Measurements from ENCODE around the gene CUEDC1. TPM values are rescaled to one million over a fixed set of nuclear protein-coding genes. Genes with fewer than 3 reads are reported as not detected.
A peak's percentile ranks its signal among the peaks of the same experiment; 100 is the strongest.

CUEDC1 gene
- total RNA-seq, 4 donors from 2014 or later, result 30.3 to 72.2 (median 51.2) TPM

DNA sequence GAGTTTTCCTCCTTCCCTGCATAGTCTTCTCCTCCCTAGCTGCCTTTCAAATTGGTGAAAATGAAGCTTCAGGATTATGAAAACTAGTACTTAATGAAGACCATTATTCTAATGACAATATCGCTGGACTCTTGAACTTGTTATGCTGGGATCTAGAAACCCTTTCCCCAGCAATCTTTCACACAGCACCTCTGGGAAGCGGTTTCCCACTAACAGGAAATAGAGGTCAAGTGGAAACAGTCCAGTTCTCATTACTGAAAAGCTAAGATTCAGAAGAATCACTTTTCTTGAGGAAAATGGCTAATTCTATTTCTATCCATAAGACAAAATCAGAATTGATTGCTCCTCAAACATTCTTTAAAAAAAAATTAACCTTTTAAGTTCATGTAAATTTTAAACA lies 34.8 kb upstream of the CUEDC1 start:
- intact Hi-C loops (cut with DNase I), result no loop called here
- H3K9me3 ChIP-seq, result no peaks in the 10 kb centered on the region
- TF ChIP-seq POLR2A (IDR thresholded peaks at IDR 0.05; ENCODE audit: low read depth), result no peak
- no peak for TF ChIP-seq EP300 (IDR thresholded peaks at IDR 0.05)
- no peak for TF ChIP-seq POLR2AphosphoS5 (IDR thresholded peaks at IDR 0.05)
- TF ChIP-seq, protein P1, sequence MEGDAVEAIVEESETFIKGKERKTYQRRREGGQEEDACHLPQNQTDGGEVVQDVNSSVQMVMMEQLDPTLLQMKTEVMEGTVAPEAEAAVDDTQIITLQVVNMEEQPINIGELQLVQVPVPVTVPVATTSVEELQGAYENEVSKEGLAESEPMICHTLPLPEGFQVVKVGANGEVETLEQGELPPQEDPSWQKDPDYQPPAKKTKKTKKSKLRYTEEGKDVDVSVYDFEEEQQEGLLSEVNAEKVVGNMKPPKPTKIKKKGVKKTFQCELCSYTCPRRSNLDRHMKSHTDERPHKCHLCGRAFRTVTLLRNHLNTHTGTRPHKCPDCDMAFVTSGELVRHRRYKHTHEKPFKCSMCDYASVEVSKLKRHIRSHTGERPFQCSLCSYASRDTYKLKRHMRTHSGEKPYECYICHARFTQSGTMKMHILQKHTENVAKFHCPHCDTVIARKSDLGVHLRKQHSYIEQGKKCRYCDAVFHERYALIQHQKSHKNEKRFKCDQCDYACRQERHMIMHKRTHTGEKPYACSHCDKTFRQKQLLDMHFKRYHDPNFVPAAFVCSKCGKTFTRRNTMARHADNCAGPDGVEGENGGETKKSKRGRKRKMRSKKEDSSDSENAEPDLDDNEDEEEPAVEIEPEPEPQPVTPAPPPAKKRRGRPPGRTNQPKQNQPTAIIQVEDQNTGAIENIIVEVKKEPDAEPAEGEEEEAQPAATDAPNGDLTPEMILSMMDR (IDR thresholded peaks at IDR 0.05), result no peak
- no peaks in the 10 kb centered on the region for H3K27me3 ChIP-seq
- no peak for DNase-seq (ENCODE audit: extremely low spot score)
- H3K4me1 ChIP-seq, result peaks cover 38 to 58% (median 53%) of the 10 kb centered on the region in 4 donors
- H3K36me3 ChIP-seq, result no peaks in the 10 kb centered on the region
- peak overlapping the region; percentile 97 to 98 (median 98) for H3K27ac ChIP-seq (replicated peaks in 1 of 4)
- no peak overlapping the region for H3K4me3 ChIP-seq
- 84% methylated on average over 2 of the region's 2 CpGs for WGBS

DNA sequence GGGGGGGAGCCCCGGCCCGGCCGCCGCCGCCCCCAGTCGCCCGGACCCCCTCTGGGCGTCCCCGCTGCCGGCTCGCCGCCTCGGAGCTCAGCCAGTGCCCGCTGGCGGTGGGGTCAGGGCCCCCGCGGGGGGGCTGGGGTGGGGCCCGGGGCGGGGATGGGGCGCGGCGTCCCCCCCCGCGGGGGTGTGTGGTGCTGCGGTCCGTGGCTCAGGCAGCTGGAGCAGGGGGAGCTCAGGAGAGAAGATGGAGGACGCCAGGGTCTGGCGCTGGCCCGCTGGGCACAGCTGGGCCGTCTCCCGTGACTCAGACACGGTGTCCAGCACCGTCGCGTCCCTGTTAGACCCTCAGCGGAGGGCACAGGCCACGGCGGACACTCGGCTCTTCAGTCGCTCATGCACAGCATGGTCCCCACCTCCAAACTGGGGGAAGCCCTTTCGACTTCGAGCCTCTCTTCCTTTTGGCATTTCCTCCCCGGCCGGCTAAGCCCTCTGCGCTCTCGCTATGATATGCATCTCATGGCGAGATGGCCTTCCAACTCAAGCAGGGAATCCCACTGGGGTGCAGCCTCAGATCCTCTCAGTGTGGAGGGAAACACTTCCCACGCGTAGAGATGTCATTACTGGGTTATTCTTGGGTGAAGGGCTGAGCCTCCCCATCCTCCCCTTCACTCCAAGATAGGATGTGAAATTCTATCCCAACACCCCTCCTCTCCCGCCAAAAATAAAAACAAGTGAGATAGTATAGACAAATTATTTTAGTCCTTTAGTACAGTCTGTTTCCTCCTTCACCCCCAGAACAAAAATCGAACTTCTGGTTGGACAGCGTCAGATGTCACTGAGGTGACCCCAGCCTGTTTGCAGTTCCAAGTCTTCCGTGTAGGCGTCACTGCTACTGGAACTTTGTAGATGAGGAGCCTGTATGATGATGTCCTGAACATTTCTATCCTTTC lies 33.4 kb upstream of the CUEDC1 start:
- intact Hi-C loops (cut with DNase I), result loop anchor here (5.0 kb wide), 3 partner anchors 36 to 111 kb away; no protein-coding TSS in a partner anchor
- peaks cover 37 to 58% (median 53%) of the 10 kb centered on the region in 4 donors for H3K4me1 ChIP-seq
- peak; percentile 93 for DNase-seq (ENCODE audit: extremely low spot score)
- H3K27me3 ChIP-seq, result no peaks in the 10 kb centered on the region
- 3% methylated on average over 15 of the region's 54 CpGs for WGBS
- H3K36me3 ChIP-seq, result no peaks in the 10 kb centered on the region
- H3K27ac ChIP-seq (replicated peaks in 1 of 4), result peak overlapping the region; percentile 97 to 98 (median 98)
- TF ChIP-seq POLR2A (IDR thresholded peaks at IDR 0.05; ENCODE audit: low read depth) (no peak), POLR2AphosphoS5 (IDR thresholded peaks at IDR 0.05) (peak; percentile 49 to 79)
- H3K9me3 ChIP-seq, result no peaks in the 10 kb centered on the region
- H3K4me3 ChIP-seq, result peak overlapping the region; percentile 77 to 92 (median 83)

DNA sequence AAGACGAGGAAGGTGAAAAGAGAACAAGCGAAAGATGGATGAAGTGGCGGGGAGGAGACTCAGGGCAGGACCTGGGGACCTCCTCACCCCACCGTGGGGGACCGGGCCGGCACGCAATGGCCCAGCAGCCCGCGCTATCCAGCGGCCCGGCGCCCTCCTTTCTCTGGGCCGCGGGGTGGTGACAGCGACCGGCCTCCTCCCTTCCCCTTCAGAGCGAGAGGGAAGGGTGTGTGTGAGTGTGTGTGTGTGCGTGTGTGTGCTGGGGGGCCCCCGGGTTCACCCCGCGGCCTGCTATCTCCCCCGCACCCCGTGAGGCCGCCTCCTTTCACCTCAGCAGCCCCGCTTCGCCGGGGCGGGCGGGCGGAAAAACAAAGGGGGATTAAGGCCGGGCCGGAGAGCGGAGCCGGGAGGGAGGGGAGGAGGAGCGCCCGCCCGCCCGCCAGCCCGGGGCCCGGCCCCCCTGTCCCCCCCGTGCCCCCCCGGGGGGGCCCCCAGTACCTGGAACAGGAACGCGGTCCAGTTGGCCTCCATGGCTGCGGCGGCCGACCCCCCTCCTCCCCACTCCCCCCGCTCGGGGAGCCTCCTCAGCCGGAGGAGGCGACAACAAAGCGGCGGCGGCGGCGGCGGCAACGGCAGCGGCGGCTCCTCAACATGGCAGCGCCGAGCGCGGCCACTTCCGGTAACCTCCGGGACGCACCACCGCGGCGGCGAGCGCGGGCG lies 32.5 kb upstream of the CUEDC1 start, which contains the start of gene VEZF1:
TSS of gene VEZF1 (minus strand) at position 674 of the 720 bp plus-strand sequence. CDS start at position 531, 143 bp downstream.
- DNase-seq (ENCODE audit: extremely low spot score), result peak; percentile 95
- peaks cover 0 to 4% (median 0%) of the 10 kb centered on the region in 4 donors for H3K36me3 ChIP-seq
- intact Hi-C loops (cut with DNase I), result loop anchor here (5.0 kb wide), 3 partner anchors 35 to 110 kb away; no protein-coding TSS in a partner anchor
- H3K9me3 ChIP-seq, result no peaks in the 10 kb centered on the region
- H3K27me3 ChIP-seq, result no peaks in the 10 kb centered on the region
- TF ChIP-seq POLR2A (IDR thresholded peaks at IDR 0.05; ENCODE audit: low read depth) (peak; percentile 31), POLR2AphosphoS5 (IDR thresholded peaks at IDR 0.05) (peak; percentile 77 to 89), EP300 (IDR thresholded peaks at IDR 0.05) (no peak)
- H3K4me1 ChIP-seq, result peaks cover 42 to 58% (median 54%) of the 10 kb centered on the region in 4 donors
- peak within 1 kb of the TSS; percentile 77 to 92 (median 83) for H3K4me3 ChIP-seq
- 0% methylated on average over 7 of the region's 74 CpGs for WGBS
- peak within 1 kb of the TSS; percentile 97 to 98 (median 98) for H3K27ac ChIP-seq (replicated peaks in 1 of 4)

DNA sequence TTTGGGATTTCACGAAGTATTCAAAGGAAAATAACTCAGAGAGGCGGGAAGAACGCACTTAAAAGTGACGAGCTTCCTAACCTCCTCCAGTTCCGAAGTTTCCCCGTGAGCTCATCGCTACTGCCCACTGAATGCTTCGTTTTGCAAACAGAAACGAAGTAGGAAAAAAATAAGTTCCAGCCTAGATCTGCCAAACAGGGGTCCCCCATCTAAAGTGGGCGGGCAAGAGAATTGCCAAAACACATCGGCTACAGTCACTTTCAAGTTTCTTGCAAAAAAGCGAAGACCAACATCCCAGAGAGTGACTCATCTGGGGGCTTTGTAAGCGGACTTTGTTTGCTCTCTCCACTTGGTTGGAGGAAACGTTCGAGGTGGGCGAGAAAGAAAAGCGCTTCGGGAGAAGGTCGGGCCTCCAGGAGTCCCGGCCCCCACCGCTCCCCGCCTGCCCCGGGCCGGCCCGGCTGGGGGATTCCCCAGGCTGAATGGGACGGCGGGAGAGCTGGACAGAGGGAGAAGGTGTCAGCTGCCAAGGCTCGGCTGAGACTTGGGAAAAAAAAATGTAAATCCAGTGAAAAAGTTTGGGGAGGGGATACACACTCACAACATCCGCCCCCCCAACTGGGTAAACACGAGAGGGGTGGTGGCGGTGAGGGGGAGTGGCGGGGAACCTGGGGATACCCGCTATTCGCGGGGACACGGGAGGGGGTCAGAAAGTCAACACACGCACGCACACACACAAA lies 31.8 kb upstream of the CUEDC1 start:
- DNase-seq (ENCODE audit: extremely low spot score), result no peak
- under 1% methylated on average over 38 of the region's 38 CpGs for WGBS

More for the DNA sequence above, 31.8 kb upstream of the CUEDC1 start:
- Histone ChIP-seq H3K27me3 (no peaks in the 10 kb centered on the region), H3K4me3 (peak overlapping the region; percentile 77 to 92 (median 83)), H3K4me1 (peaks cover 49 to 62% (median 61%) of the 10 kb centered on the region in 4 donors), H3K27ac (replicated peaks in 1 of 4) (peak overlapping the region; percentile 97 to 98 (median 98)), H3K9me3 (no peaks in the 10 kb centered on the region), H3K36me3 (peaks cover 0 to 10% (median 0%) of the 10 kb centered on the region in 4 donors)
- peak; percentile 57 to 88 for TF ChIP-seq POLR2AphosphoS5 (IDR thresholded peaks at IDR 0.05)
- TF ChIP-seq POLR2A (IDR thresholded peaks at IDR 0.05; ENCODE audit: low read depth), result peak; percentile 14
- TF ChIP-seq, protein P1 (IDR thresholded peaks at IDR 0.05), result no peak
- no peak for TF ChIP-seq EP300 (IDR thresholded peaks at IDR 0.05)
- intact Hi-C loops (cut with DNase I), result loop anchor here (5.0 kb wide), 3 partner anchors 35 to 110 kb away; no protein-coding TSS in a partner anchor
